RWPE1 (cell line): Measurements from ENCODE around the gene MT1H.

ENCODE experiments used
- CTCF ChIA-PET: fragments of 350-600 bp; sonication (Branson Sonifier 250); formaldehyde crosslinking; extraction: SDS; loops from one replicate; lab custom pipeline; 2021; lab: Yijun Ruan, JAX
- POLR2A ChIA-PET: fragments of 400-600 bp; formaldehyde crosslinking; extraction: SDS; loops from one replicate; lab custom pipeline; 2020; ENCODE audit warnings: antibody characterized with exemption; ENCODE audit not compliant: low non-redundant PET; lab: Yijun Ruan, JAX
- DNase-seq: peaks from one replicate; pipeline ENCODE4 v3.0.0; 2012; ENCODE audit warnings: low spot score
- H3K27ac ChIP-seq: fragments of 450-650 bp; 2 replicates; pipeline ENCODE4 v1.5.1; 2017
- TF ChIP-seq, protein P1 (sequence below): fragments of 450-650 bp; conservative IDR thresholded peaks from 2 replicates; pipeline ENCODE4 v1.5.1; 2017; ENCODE audit warnings: low read depth, mild to moderate bottlenecking

Gene MT1H

GRCh38 chr16:56679818-56680217 lies 10.2 kb downstream of the MT1H start:
- H3K27ac ChIP-seq, result no peak overlapping the region
- CTCF ChIA-PET, result interaction anchor here (0.6 to 1.0 kb wide), 2 partner anchors 22 to 77 kb away, joined by 3 to 6 read pairs; no protein-coding TSS in a partner anchor
- POLR2A ChIA-PET, result no interaction called here
- DNase-seq, result no peak
- TF ChIP-seq, protein P1, sequence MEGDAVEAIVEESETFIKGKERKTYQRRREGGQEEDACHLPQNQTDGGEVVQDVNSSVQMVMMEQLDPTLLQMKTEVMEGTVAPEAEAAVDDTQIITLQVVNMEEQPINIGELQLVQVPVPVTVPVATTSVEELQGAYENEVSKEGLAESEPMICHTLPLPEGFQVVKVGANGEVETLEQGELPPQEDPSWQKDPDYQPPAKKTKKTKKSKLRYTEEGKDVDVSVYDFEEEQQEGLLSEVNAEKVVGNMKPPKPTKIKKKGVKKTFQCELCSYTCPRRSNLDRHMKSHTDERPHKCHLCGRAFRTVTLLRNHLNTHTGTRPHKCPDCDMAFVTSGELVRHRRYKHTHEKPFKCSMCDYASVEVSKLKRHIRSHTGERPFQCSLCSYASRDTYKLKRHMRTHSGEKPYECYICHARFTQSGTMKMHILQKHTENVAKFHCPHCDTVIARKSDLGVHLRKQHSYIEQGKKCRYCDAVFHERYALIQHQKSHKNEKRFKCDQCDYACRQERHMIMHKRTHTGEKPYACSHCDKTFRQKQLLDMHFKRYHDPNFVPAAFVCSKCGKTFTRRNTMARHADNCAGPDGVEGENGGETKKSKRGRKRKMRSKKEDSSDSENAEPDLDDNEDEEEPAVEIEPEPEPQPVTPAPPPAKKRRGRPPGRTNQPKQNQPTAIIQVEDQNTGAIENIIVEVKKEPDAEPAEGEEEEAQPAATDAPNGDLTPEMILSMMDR, result no peak

DNA sequence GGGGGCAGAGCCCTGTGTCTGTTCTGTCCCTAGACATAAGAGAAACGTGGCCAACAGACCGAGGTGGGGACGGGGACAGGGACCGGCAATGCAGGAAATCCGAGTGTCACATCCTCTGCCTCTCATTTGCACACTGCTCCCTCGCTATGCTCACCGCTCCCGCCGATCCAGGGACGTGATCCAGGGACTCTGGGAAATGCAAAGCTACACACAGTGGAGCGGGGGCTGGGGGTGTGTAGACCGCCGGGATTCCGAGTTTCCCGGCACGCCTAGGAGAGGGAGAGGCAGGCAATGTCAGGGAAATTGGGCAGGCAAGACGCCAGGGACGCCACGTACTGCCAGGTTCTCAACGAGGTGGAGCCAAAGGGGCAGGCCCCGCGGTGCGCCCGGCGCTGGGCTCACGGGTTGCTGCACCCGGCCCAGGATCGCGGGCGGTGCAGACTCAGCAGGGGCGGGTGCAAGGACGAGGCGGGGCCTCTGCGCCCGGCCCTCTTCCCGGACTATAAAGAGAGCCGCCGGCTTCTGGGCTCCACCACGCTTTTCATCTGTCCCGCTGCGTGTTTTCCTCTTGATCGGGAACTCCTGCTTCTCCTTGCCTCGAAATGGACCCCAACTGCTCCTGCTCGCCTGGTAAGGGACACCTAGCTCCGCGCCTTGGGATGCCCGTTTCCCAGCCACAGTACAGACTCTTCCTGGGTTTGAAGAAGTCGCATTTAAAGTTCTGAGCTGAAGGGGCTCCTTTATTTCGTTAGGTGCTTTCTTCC lies 12.5 kb downstream of the MT1H start, which contains the start of gene MT1X:
Gene MT1X, plus strand, starts transcription at position 532 of the 764 bp plus-strand sequence. Its CDS starts 71 bp downstream, at position 603.
- ChIA-PET POLR2A (interaction anchor here (1.8 kb wide), 1 partner anchor 74 kb away, joined by 4 read pairs; the partner anchor contains the start of gene MT2A), CTCF (interaction anchor here (0.5 to 1.2 kb wide), 3 partner anchors 9 to 105 kb away, joined by 3 to 5 read pairs (median 3); no protein-coding TSS in a partner anchor)
- TF ChIP-seq, protein P1, result no peak
- DNase-seq, result peak; percentile 94
- H3K27ac ChIP-seq, result peak within 1 kb of the TSS; percentile 99

- POLR2A ChIA-PET, result interaction anchor here (0.6 to 1.8 kb wide), 4 partner anchors 18 to 79 kb away, joined by 3 to 9 read pairs (median 4); partner anchors contain the start of genes MT1E and MT2A
- H3K27ac ChIP-seq, result peak overlapping the region; percentile 99
- CTCF ChIA-PET, result interaction anchor here (0.8 to 1.2 kb wide), 3 partner anchors 8 to 19 kb away, joined by 3 to 6 read pairs (median 5); no protein-coding TSS in a partner anchor
- TF ChIP-seq, protein P1, result no peak
- no peak for DNase-seq
These were observed 13.2 kb downstream of the MT1H start for GRCh38 chr16:56682703-56683397.

DNA sequence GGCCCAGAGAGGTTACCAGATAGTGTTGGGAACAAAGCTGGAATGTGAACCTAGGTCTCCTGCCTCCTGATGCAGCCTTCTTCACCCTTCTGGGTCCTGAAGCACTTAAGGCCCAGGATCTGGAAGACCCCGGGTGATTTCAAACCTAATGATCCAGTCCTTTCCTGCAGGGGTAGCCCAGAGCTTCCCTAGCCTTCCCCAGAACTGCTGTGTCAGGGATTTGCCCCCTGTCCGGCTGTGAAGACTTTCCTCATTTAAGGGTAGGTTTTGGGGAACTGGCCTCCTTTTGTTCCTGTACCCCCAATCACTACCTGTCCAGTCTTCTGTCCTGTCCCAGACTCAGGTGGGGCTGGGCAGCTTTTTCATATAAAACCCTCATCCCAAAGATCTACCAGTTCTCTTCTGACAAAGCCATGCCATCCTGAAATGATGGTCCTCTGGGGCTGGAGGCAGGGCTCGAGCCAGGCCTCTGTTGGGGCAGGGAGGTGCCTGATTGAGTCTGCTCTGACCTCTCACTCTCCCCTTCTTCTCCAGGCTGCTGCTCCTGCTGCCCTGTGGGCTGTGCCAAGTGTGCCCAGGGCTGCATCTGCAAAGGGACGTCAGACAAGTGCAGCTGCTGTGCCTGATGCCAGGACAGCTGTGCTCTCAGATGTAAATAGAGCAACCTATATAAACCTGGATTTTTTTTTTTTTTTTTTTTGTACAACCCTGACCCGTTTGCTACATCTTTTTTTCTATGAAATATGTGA lies 14.0 kb downstream of the MT1H start:
- ChIA-PET CTCF (interaction anchor here (0.5 to 1.2 kb wide), 5 partner anchors 14 to 1198 kb away, joined by 3 to 6 read pairs (median 5); no protein-coding TSS in a partner anchor), POLR2A (interaction anchor here (0.6 to 1.8 kb wide), 6 partner anchors 17 to 80 kb away, joined by 3 to 10 read pairs (median 4); partner anchors contain the start of genes MT1E and MT2A)
- DNase-seq, result no peak
- TF ChIP-seq, protein P1, result no peak
- peak overlapping the region; percentile 99 for H3K27ac ChIP-seq

GRCh38 chr16:56684256-56684925 lies 14.8 kb downstream of the MT1H start:
- CTCF ChIA-PET, result interaction anchor here (0.5 to 1.2 kb wide), 2 partner anchors 104 to 1199 kb away, joined by 3 to 5 read pairs; no protein-coding TSS in a partner anchor

More at GRCh38 chr16:56684256-56684925, 14.8 kb downstream of the MT1H start:
- TF ChIP-seq, protein P1, result no peak
- DNase-seq, result no peak
- peak overlapping the region; percentile 99 for H3K27ac ChIP-seq
- POLR2A ChIA-PET, result interaction anchor here (1.3 to 1.7 kb wide), 3 partner anchors 17 to 77 kb away, joined by 4 to 10 read pairs (median 9); partner anchors contain the start of gene MT2A
